Mesenchymal stem cell (in vitro differentiated cells and primary cell): ENCODE measurements around the gene SV2C.

ENCODE experiments used
- DNase-seq: peaks from one replicate; pipeline ENCODE4 v3.0.0-alpha.2; 2013
- H2AFZ ChIP-seq: one replicate; pipeline ENCODE4 v1.6.1; 2013; ENCODE audit warnings: low read depth, mild to moderate bottlenecking, control low read depth, inconsistent platforms, low read length, moderate library complexity
- H2AK5ac ChIP-seq: 2 replicates; pipeline ENCODE4 v1.6.1; 2013; ENCODE audit warnings: low read length, moderate library complexity, mild to moderate bottlenecking, inconsistent platforms; ENCODE audit not compliant: severe bottlenecking
- H2BK120ac ChIP-seq: one replicate; pipeline ENCODE4 v1.6.1; 2013; ENCODE audit warnings: low read depth, mild to moderate bottlenecking, inconsistent platforms, low read length, moderate library complexity
- H2BK12ac ChIP-seq, 2 experiments: one replicate each; pipeline ENCODE4 v1.6.1; 2013; ENCODE audit warnings: inconsistent platforms in 2 of 2, low read length in 2 of 2, mild to moderate bottlenecking in 2 of 2, moderate library complexity in 2 of 2, control low read depth in 1 of 2
- H2BK15ac ChIP-seq: one replicate; pipeline ENCODE4 v1.6.1; 2013; ENCODE audit warnings: mild to moderate bottlenecking, low read depth, inconsistent platforms; ENCODE audit not compliant: poor library complexity, severe bottlenecking
- H2BK5ac ChIP-seq: 2 replicates; pipeline ENCODE4 v1.6.1; 2013; ENCODE audit warnings: low read depth, mild to moderate bottlenecking, low read length, control low read depth, inconsistent platforms; ENCODE audit not compliant: poor library complexity, severe bottlenecking
- H3K14ac ChIP-seq, 2 experiments: one replicate each; pipeline ENCODE4 v1.6.1; 2013; ENCODE audit warnings: inconsistent platforms in 2 of 2, low read length in 2 of 2, control low read depth in 1 of 2, mild to moderate bottlenecking in 1 of 2, moderate library complexity in 1 of 2
- H3K18ac ChIP-seq, 2 experiments: one replicate each; pipeline ENCODE4 v1.6.1; 2013; ENCODE audit warnings: inconsistent platforms in 2 of 2, low read length in 2 of 2, control low read depth in 1 of 2, low read depth in 1 of 2, mild to moderate bottlenecking in 1 of 2
- H3K23ac ChIP-seq, 2 experiments: one replicate each; pipeline ENCODE4 v1.6.1; 2013; ENCODE audit warnings: inconsistent platforms in 2 of 2, low read length in 2 of 2, mild to moderate bottlenecking in 2 of 2, moderate library complexity in 2 of 2, control low read depth in 1 of 2
- H3K27ac ChIP-seq: 2 replicates; pipeline ENCODE4 v1.5.1; 2013; ENCODE audit warnings: mild to moderate bottlenecking, moderate library complexity, low read length, control low read depth, inconsistent platforms; ENCODE audit not compliant: poor library complexity, severe bottlenecking
- H3K27me3 ChIP-seq, 2 experiments: 2 replicates each; pipeline versions ENCODE4 v1.6.1 to v1.7.0; 2013; ENCODE audit warnings: low read length in 2 of 2, mild to moderate bottlenecking in 2 of 2, moderate library complexity in 2 of 2, control low read depth in 1 of 2, inconsistent platforms in 1 of 2; ENCODE audit not compliant: control insufficient read depth in 1 of 2, insufficient read depth in 1 of 2
- H3K36me3 ChIP-seq, 2 experiments: 2 replicates each; pipeline versions ENCODE4 v1.6.1 to v1.7.0; 2013; ENCODE audit warnings: low read length in 2 of 2, control low read depth in 1 of 2, inconsistent platforms in 1 of 2, low read depth in 1 of 2, mild to moderate bottlenecking in 1 of 2; ENCODE audit not compliant: insufficient read depth in 2 of 2, control insufficient read depth in 1 of 2
- H3K4ac ChIP-seq, 2 experiments: one replicate each; pipeline ENCODE4 v1.6.1; 2013; ENCODE audit warnings: inconsistent platforms in 2 of 2, low read length in 2 of 2, mild to moderate bottlenecking in 2 of 2, moderate library complexity in 2 of 2, control low read depth in 1 of 2, low read depth in 1 of 2
- H3K4me1 ChIP-seq: 2 replicates; pipeline ENCODE4 v1.6.1; 2013; ENCODE audit warnings: low read depth, low read length, control low read depth; ENCODE audit not compliant: control insufficient read depth, insufficient read depth
- H3K4me2 ChIP-seq: 2 replicates; pipeline ENCODE4 v1.6.1; 2013; ENCODE audit warnings: low read length, mild to moderate bottlenecking, inconsistent platforms; ENCODE audit not compliant: poor library complexity, severe bottlenecking
- H3K4me3 ChIP-seq, 2 experiments: 2 replicates each; pipeline versions ENCODE4 v1.5.1 to v1.7.0; 2013; ENCODE audit warnings: low read length in 2 of 2, mild to moderate bottlenecking in 2 of 2, control low read depth in 1 of 2, low read depth in 1 of 2; ENCODE audit not compliant: insufficient read depth in 1 of 2
- H3K79me1 ChIP-seq: replicated peaks from 2 replicates; pipeline ENCODE4 v1.6.1; 2013; ENCODE audit warnings: mild to moderate bottlenecking, control low read depth, low read length, inconsistent platforms; ENCODE audit not compliant: poor library complexity, severe bottlenecking
- H3K9ac ChIP-seq: 2 replicates; pipeline ENCODE4 v1.7.0; 2013; ENCODE audit warnings: mild to moderate bottlenecking, low read length, moderate library complexity
- H3K9me3 ChIP-seq: 2 replicates; pipeline ENCODE4 v1.7.0; 2013; ENCODE audit warnings: mild to moderate bottlenecking, low read length; ENCODE audit not compliant: control insufficient read depth
- H4K8ac ChIP-seq: one replicate; pipeline ENCODE4 v1.6.1; 2013; ENCODE audit warnings: inconsistent platforms, mild to moderate bottlenecking, low read length, moderate library complexity
- H4K91ac ChIP-seq: one replicate; pipeline ENCODE4 v1.6.1; 2013; ENCODE audit warnings: mild to moderate bottlenecking, low read length, inconsistent platforms
- WGBS: methylation state at CpG from one replicate; pipeline ENCODE4 v1.1.7; 2013; ENCODE audit warnings: mixed read lengths; 5-methylcytosine and 5-hydroxymethylcytosine counted together

The SV2C gene

GRCh38 chr5:76245590-76245989 is 162.4 kb downstream of the SV2C start:
- H3K18ac ChIP-seq = no peak overlapping the region
- WGBS = 65% methylated on average over 1 of the region's 3 CpGs
- H3K4ac ChIP-seq = no peak overlapping the region
- H3K4me3 ChIP-seq = no peak overlapping the region
- H3K23ac ChIP-seq = no peak overlapping the region
- H2BK15ac ChIP-seq = no peak overlapping the region
- no peaks in the 10 kb centered on the region for H3K4me1 ChIP-seq
- H2BK120ac ChIP-seq = no peak overlapping the region
- H4K8ac ChIP-seq = no peak overlapping the region
- H3K4me2 ChIP-seq = no peak overlapping the region
- no peak overlapping the region for H3K27ac ChIP-seq
- no peak for DNase-seq
- no peak overlapping the region for H2AFZ ChIP-seq
- H3K27me3 ChIP-seq = no peaks in the 10 kb centered on the region
- no peak overlapping the region for H2BK5ac ChIP-seq
- H3K79me1 ChIP-seq = no peaks in the 10 kb centered on the region
- H3K9me3 ChIP-seq = no peaks in the 10 kb centered on the region
- H3K36me3 ChIP-seq = no peaks in the 10 kb centered on the region
- no peak overlapping the region for H3K9ac ChIP-seq
- H2BK12ac ChIP-seq = no peak overlapping the region
- no peak overlapping the region for H3K14ac ChIP-seq
- no peak overlapping the region for H2AK5ac ChIP-seq
- no peak overlapping the region for H4K91ac ChIP-seq

DNA sequence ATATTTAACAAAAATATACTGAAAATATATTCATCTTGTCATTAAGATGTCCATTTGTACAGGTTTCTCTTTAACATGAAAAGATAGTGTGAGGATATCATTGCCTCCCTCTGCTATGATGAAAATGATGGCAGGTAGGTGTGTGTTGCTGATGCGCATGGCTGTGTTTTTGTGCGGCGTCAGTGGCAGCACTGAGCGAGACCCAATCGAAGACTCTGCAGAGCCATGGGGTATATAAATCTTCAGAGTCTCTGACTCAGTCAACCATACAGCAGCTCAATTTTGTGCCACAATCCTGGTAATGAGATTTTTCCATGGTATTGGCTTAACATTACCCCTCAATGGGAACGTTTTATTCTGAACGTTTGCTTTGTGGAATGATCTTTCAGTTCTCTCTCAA is 166.4 kb downstream of the SV2C start:
- Histone ChIP-seq H2AFZ (no peak overlapping the region), H3K9ac (no peak overlapping the region), H3K4me2 (no peak overlapping the region), H3K79me1 (no peaks in the 10 kb centered on the region), H4K91ac (no peak overlapping the region), H3K4ac (no peak overlapping the region), H2BK15ac (no peak overlapping the region), H2BK5ac (no peak overlapping the region), H2AK5ac (no peak overlapping the region), H3K27me3 (peaks cover 0 to 5% of the 10 kb centered on the region in 2 experiments), H2BK12ac (no peak overlapping the region), H2BK120ac (no peak overlapping the region), H3K23ac (no peak overlapping the region), H3K4me3 (no peak overlapping the region), H4K8ac (no peak overlapping the region), H3K14ac (no peak overlapping the region), H3K27ac (no peak overlapping the region), H3K9me3 (no peaks in the 10 kb centered on the region), H3K36me3 (no peaks in the 10 kb centered on the region), H3K4me1 (no peaks in the 10 kb centered on the region), H3K18ac (no peak overlapping the region)
- WGBS = 81% methylated on average over 7 of the region's 7 CpGs
- no peak for DNase-seq

- no peaks in the 10 kb centered on the region for H3K36me3 ChIP-seq
- DNase-seq = no peak
- peaks cover under 1% of the 10 kb centered on the region for H3K4me1 ChIP-seq
- H3K23ac ChIP-seq = no peak overlapping the region
- H3K4me3 ChIP-seq = no peak overlapping the region
- peaks cover 0 to 12% of the 10 kb centered on the region in 2 experiments for H3K27me3 ChIP-seq
- H4K8ac ChIP-seq = no peak overlapping the region
- no peak overlapping the region for H3K9ac ChIP-seq
- H3K4ac ChIP-seq = no peak overlapping the region
- H3K14ac ChIP-seq = no peak overlapping the region
- H3K18ac ChIP-seq = no peak overlapping the region
- no peak overlapping the region for H2BK12ac ChIP-seq
- 83% methylated on average over 4 of the region's 5 CpGs for WGBS
- H4K91ac ChIP-seq = no peak overlapping the region
- H3K9me3 ChIP-seq = no peaks in the 10 kb centered on the region
- no peak overlapping the region for H2AFZ ChIP-seq
- H3K27ac ChIP-seq = no peak overlapping the region
- H2AK5ac ChIP-seq = no peak overlapping the region
- H2BK120ac ChIP-seq = no peak overlapping the region
- H3K79me1 ChIP-seq = no peaks in the 10 kb centered on the region
- no peak overlapping the region for H2BK5ac ChIP-seq
- H3K4me2 ChIP-seq = no peak overlapping the region
- H2BK15ac ChIP-seq = no peak overlapping the region
Measured at GRCh38 chr5:76250463-76250862, 167.3 kb downstream of the SV2C start.

DNA sequence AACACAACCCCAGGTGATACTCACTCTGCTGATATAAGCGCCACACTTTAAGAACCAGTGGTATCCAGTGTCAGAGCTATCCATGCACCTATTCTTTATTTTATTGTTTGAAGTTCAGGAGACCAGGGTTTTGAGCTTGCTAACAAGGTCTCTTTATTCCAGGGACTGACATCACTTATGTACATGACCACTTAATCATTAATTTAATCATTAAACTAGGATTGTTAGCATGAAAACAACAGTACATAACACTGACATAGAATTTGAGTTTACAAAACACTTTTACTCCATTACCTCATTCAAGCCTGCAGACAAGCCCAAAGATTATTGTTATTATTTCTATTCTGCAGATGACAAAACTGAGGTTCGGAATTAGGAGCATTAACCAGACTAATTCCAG is 168.5 kb downstream of the SV2C start:
- WGBS = 100% methylated on average over 1 of the region's 2 CpGs
- Histone ChIP-seq H3K4ac (no peak overlapping the region), H3K27ac (no peak overlapping the region), H2AK5ac (no peak overlapping the region), H3K4me3 (no peak overlapping the region), H2BK120ac (no peak overlapping the region), H2AFZ (no peak overlapping the region), H3K18ac (no peak overlapping the region), H2BK12ac (no peak overlapping the region), H3K79me1 (no peaks in the 10 kb centered on the region), H3K27me3 (peaks cover 0 to 19% of the 10 kb centered on the region in 2 experiments), H3K4me2 (no peak overlapping the region), H3K4me1 (peaks cover 5% of the 10 kb centered on the region), H4K8ac (no peak overlapping the region), H3K14ac (no peak overlapping the region), H2BK15ac (no peak overlapping the region), H4K91ac (no peak overlapping the region), H3K36me3 (no peaks in the 10 kb centered on the region), H3K9me3 (no peaks in the 10 kb centered on the region), H2BK5ac (no peak overlapping the region), H3K9ac (no peak overlapping the region), H3K23ac (no peak overlapping the region)
- no peak for DNase-seq
